ENCODE measurements around the gene FGD4.

- TF ChIP-seq POLR2AphosphoS5 (IDR thresholded peaks at IDR 0.05; ENCODE audit: low read depth, low read length), result no peak
- no peak for TF ChIP-seq POLR2A (IDR thresholded peaks at IDR 0.05; ENCODE audit: low read depth, low read length)
- no peak for TF ChIP-seq TAF1 (IDR thresholded peaks at IDR 0.05; ENCODE audit: low read depth, low read length)
Observed at GRCh38 chr12:32519047-32519446, 119.7 kb downstream of the FGD4 start.
